CD4-positive, alpha-beta T cell treated with Interferon gamma for 1 hour (primary cell): ENCODE results near the gene PHACTR2.
"Not testable (repeated sequence)": the region's sequence is repeated elsewhere in the genome, so short reads cannot be mapped to it uniquely, and the experiment has no call there.

Experiments used
- DNase-seq: peaks from one replicate; pipeline ENCODE4 v3.0.0-alpha.2; 2020

Gene PHACTR2

GRCh38 chr6:143699430-143699825 is 21.7 kb downstream of the PHACTR2 start:
- DNase-seq, result no peak

DNA sequence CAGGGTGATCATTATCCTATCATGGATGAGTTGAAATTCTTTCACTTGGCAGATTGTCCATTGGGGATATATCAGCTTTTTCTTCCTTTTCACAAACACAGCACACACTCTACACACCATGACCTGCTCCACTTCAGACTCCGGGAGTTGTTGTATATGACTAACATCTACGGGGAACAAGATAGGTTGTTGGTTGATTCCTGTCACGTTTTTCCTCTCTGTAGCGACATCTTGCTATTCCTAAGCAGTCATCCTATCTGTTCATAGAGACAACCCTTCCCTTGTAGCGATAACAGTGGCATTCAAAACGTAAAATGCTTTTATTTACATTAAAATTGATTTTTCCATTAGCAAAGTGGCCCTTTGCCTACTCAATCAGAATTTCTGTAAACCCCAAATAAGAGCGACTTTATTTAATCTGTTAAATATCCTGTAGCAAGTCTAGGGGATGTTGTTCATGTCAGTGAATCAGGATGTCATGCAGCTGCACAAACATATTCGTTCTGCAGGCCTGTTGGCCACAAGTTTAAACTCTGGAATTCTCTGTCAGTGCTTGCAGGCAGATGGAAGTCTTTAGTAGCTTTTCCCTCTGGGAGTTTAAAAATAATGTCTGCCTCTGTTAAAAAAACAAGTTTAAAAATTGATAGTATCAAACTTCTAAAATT is 23.1 kb downstream of the PHACTR2 start:
- DNase-seq, result no peak

DNA sequence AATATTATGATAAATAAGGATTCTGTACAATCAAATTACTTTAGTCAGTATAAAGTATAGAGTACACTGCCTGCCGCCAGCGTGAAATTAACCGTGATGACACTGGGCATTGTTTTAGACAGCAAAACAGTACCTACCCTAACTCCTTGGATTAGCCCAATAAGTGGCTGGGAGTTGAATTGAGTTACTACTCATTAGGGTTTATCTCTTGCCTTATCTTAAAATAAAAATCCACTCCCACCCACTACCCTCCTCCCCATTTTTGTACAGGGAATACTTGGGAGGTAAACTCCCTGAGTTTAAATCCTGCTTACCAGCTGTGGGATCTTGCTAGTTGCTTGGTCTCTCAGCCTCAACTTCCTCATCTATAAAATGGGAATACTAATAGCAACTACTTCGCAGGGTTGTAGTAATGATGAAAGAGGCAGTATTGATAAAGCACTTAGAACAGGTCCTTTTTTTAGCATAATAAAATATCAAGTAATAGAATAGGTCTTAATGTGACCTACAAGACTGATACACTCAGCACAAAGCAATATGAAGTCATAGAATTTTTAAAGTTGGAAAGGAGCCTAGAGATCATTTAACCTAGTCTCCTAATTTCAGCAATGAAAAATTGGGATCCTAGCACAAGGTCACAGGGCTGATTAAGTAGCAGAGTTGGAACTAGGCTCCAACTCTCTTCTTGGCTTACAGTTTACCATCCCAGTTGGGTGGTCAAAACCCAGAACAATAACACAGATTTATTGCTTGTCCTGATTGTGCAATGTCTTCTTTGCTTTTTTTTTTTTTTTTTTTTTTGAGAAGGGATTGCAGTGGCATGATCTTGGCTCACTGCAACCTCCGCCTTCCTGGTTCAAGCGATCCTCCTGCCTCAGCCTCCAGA is 23.8 kb downstream of the PHACTR2 start:
- DNase-seq, result no peak

DNA sequence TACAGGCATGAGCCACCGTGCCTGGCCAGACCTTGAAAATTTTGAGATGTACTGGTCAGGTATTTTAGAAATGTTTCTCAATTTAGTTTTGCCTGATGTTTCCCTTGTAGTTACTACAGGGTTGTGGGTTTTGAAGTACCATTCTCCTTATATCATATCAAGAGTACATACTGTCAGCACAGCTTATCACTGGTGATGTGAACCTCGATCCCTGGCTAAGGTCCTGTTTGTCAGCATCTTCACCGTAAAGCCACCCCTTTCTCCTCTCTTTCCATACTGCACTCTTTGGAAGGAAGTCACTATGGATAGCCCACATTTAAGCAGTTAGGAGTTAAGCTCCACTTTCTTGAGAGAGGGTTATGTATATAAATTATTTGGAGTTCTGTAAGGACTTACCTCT is 27.8 kb downstream of the PHACTR2 start:
- no peak for DNase-seq

GRCh38 chr6:143707697-143708096 is 29.9 kb downstream of the PHACTR2 start:
- no peak for DNase-seq

GRCh38 chr6:143708889-143709288 is 31.1 kb downstream of the PHACTR2 start:
- DNase-seq, result no peak

GRCh38 chr6:143711714-143712113 is 33.9 kb downstream of the PHACTR2 start:
- DNase-seq, result no peak

- DNase-seq, result no peak
Measured at GRCh38 chr6:143718472-143718871, 40.7 kb downstream of the PHACTR2 start.

- no peak for DNase-seq
Measured at GRCh38 chr6:143721642-143722041, 43.9 kb downstream of the PHACTR2 start.

DNA sequence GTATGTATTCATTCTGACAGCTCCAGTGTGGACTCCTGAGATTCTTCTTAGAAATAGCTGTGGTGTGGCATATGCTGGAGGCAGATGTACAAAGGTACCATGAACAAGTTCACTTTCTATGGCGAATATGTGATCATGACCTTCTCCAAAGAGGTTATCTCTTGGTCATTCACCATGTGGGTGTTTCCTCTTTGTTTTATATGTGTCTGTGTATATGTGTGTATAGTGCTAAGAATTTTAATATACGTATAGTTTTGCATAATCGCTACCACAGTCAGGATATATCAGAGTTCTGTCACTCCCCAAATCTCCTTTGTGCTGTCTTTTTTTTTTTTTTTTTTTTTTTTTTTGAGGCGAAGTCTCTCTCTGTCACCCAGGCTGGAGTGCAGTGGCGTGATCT is 47.1 kb downstream of the PHACTR2 start:
- DNase-seq, result no peak

DNA sequence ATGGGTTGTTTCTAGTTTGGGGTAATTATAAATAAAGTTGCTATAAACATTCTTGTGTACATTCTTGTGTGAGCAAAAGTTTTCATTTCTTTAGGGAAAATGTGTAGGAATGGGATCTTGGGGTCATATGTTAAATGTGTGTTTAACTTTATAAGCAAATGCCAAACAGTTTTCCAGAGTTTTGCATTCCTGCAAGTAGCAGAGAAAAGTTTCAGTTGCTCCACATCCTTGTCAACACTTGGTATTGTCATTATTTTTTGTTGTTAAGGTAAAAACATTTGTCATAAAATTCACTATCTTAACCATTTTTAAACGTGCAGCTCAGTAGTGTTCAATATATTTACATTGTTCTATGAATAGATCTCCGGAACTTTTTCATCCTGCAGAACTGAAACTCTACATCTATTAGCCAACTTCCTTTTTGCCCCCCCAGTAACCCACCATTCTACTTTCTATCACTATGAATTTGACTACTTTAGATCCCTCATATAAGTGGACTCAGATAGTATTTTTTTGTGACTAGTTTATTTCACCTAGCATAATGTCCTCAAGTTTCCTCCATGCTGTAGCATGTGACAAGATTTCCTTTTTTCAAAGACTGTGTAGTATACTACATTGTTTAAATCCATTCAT is 48.4 kb downstream of the PHACTR2 start:
- DNase-seq, result no peak

DNA sequence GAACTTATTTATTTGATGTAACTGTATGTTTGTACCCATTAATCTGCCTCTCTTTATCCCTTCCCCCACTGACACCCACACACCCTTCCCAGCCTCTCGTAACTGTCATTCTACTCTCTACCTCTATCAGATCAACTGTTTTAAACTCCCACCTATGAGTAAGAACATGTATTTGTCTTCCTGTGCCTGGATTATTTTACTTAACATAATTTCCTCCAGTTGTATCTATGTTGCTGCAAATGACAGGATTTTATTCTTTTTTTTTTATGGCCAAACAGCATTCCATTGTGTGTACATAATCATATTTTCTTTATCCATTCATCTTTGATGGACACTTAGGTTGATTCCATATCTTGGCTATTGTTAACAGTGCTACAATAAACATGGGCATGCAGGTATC is 49.3 kb downstream of the PHACTR2 start:
- no peak for DNase-seq

GRCh38 chr6:143731789-143732188 is 54.0 kb downstream of the PHACTR2 start:
- DNase-seq, result no peak

DNA sequence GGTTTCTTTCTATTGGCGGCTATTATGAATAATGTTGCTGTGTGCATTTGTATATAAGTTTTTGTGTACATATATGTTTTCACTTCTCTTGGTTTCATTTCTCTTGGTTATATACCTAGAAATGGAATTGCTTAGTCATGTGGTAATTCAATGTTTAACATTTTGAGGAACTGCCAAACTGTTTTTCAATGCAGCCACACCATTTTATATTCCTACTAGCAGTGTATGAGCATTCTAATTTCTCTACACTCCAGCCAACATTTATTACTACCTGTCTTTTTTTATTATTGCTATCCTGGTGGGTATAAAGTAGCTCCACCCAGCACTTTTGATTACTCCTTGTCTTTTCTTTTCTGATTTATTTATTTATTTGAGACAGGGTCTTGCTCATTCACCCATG is 54.8 kb downstream of the PHACTR2 start:
- DNase-seq, result no peak

DNA sequence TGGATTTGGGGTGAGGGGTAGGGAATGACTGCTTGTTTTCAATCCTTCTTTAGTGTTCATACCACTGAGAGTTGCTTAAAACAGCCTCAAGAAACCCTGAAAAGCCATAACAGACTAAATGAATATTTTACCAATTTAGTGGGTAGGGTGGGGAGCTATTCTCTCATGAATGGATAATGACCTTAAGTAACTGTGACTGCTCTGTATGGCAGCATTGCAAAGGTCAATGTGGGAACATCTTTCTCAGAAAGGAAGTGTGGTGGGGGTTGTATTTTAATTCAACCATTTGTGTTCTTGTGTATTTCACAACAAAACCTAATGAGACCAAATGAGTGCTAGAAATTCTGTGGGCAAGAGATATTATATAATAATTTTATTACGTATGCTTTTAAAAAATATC is 55.7 kb downstream of the PHACTR2 start:
- DNase-seq, result no peak

DNA sequence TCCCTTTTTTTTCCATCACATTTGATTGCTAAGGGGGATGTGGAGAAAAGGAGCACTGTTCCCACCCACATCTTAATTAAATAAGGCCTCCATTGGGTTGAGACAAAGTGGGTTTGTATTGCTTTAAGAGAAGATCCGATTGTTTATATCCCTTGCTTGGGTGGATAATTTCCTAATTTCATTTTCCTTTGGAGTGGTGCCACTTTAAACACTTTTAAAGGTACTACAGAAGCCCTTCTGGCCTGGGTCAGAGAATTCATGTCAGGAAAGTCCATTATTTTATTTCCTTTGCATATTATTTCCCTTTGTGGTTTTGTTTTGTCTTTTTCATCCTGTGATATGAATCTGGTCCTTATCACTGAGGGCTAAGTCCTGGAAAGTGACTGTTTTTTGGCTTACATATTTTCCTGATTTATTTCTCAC is 56.9 kb downstream of the PHACTR2 start:
- no peak for DNase-seq

DNA sequence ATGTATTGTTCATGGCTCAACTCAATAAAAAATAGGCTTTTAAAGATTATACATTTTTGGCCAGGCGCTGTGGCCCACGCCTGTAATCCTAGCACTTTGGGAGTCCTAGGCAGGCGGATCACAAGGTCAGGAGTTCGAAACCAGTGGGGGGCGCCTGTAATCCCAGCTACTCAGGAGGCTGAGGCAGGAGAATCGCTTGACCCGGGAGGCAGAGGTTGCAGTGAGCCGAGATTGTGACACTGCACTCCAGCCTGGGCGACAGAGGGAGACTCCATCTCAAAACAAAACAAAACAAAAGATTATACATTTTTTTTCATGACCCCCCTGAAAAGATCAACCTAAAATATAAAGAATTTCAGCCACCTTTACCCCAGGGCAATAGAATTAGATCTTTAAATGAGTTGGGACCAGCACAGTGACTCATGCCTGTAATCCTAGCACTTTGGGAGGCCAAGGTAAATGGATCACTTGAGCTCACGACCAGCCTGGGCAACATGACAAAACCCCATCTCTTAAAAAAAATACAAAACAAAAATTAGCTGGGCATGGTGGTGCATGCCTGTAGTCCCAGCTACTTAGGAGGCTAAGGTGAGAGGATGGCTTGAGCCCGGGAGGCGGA is 60.4 kb downstream of the PHACTR2 start:
- not testable (repeated sequence) for DNase-seq

GRCh38 chr6:143739341-143739851 is 61.6 kb downstream of the PHACTR2 start:
- DNase-seq, result no peak

DNA sequence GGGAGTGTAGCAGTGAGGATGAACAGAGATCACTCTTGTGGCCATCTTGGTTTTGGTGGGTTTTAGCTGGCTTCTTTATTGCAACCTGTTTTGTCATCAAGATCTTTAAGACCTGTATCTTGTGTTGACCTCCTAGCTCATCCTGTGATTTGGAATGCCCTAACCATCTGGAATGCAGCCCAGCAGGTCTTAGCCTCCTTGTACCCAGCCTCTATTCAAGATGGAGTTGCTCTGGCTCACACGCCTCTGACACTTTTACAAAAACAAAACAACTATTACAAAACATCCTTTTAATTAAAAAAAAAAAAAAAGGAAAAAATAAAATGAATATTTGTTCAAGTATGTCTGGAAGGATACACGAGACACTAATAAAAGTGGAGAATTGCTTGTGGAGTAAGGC is 62.4 kb downstream of the PHACTR2 start:
- DNase-seq, result no peak

DNA sequence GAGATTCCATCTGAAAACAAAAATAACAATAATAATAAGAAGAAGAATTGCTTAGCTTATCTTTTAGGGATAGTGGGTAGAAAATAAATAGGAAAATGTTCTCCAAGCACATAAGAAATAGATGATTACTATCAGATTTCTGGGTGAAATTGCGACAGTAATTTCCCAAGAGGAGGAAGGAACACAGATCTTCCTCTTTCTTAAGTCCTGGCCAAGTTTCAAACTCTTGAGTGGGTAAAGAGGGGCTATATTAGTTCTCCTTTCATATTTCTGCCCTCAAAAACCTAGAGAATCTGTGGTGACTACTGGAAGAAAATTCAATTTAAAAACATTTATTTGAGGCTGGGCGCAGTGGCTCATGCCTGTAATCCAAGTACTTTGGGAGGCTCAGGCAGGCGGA is 63.7 kb downstream of the PHACTR2 start:
- DNase-seq, result no peak

DNA sequence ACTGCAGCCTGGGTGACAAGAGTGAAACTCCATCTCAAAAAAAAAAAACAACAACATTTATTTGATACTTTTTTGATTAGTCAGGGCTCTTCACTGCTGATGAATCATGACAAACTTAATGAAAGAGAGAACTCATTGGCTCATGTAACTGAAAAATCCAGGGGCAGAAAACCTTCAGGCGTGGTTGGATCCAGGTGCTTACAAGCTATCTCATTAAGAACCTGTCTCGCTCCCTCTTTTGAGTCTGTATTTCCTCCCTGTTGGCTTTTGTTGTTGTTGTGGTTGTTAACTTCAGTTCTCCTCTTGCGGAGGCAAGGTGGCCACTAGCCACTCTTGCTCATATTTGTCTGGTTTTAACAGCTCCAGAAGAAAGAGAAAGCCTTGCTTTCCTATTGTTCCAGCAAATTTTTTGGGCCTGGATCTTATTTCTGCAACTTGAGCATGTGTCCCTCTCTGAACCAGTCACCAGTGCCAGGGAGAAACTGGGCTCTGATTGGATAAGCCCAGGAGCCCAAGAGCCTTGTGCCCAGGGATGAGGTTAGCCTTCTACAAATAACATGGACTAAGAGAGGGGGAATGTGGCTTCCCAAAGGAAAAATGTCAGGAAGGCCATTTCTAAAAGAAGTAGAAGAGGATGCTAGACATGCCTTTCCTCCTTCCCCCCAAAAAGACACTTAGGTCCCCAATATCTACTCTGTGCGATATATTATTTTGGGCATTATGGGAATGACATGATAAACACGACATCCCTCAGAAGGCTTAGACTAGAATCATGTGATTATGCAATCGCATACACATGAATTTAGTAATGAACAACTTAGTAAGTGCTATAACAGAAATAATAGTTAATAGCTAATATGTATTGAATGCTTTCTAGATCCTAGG is 64.5 kb downstream of the PHACTR2 start:
- DNase-seq, result no peak

GRCh38 chr6:143742955-143743255 is 65.1 kb downstream of the PHACTR2 start:
- no peak for DNase-seq
